Purkinje cell (primary cell): ENCODE data around the gene ORC1. TPM values are rescaled to one million over a fixed set of nuclear protein-coding genes. Genes with fewer than 3 reads are reported as not detected.

Experiments
- polyA plus RNA-seq: library from polyadenylated mRNA; unstranded; fragments of >200 nt; fragmentation: Nextera tagmentation; gene quantifications from 2 replicates; pipeline ENCODE4 v1.2.1, GENCODE V29; 2014

Gene ORC1
- polyA plus RNA-seq, result 0.36 TPM in 1 of 2 replicates, not detected in the other

GRCh38 chr1:52404116-52404974 is at the start of gene ORC1, which contains the start of gene PRPF38A:
Gene ORC1, minus strand, starts transcription at chr1:52404423. Its CDS starts 2,200 bp downstream, at chr1:52402223.
Gene PRPF38A, plus strand, starts transcription at chr1:52404602. Its CDS starts 148 bp downstream, at chr1:52404750.

GRCh38 chr1:52365746-52366516 is 38.3 kb downstream of the ORC1 start, which contains the start of gene CC2D1B:
Gene CC2D1B, minus strand, starts transcription at chr1:52366205. Its CDS starts 1,585 bp downstream, at chr1:52364620.

Other genes starting within 250 kb of the ORC1 start
- 0.92 and 2.0 TPM in 2 replicates for gene CC2D1B, start 38.2 kb downstream of the ORC1 start, polyA plus RNA-seq
- 25.4 and 36.2 TPM in 2 replicates for gene PRPF38A, start 179 bp upstream of the ORC1 start, polyA plus RNA-seq
- gene TUT4, start 148.7 kb upstream of the ORC1 start, polyA plus RNA-seq, result 29.9 and 39.4 TPM in 2 replicates
- gene GPX7, start 197.9 kb upstream of the ORC1 start, polyA plus RNA-seq, result 4.5 and 4.6 TPM in 2 replicates
- gene SHISAL2A, start 228.7 kb upstream of the ORC1 start, polyA plus RNA-seq, result 1.7 TPM in 1 of 2 replicates, not detected in the other